K562 (cell line): ENCODE data around the gene SETMAR. TPM values are rescaled to one million over a fixed set of nuclear protein-coding genes. Genes with fewer than 3 reads are reported as not detected.

Source experiments
- ARID4B ChIP-seq: sonication (generic); formaldehyde crosslinking; IDR thresholded peaks from 2 replicates; pipeline ENCODE4 v1.8.0; 2022; ENCODE audit warnings: mild to moderate bottlenecking, missing genetic modification reagents
- E2F6 ChIP-seq, 2 experiments: IDR thresholded peaks; 2 replicates each; pipeline ENCODE4 v1.6.1; 2011; ENCODE audit warnings: borderline replicate concordance in 1 of 2, control low read depth in 1 of 2, low read depth in 1 of 2, low read length in 1 of 2, mild to moderate bottlenecking in 1 of 2, mixed read lengths in 1 of 2, moderate library complexity in 1 of 2; ENCODE audit not compliant: insufficient read depth in 1 of 2, insufficient read length in 1 of 2, poor library complexity in 1 of 2, severe bottlenecking in 1 of 2; ENCODE audit errors: extremely low read depth in 1 of 2
- FOS ChIP-seq: IDR thresholded peaks from 3 replicates; pipeline ENCODE4 v1.6.1; 2011; ENCODE audit not compliant: insufficient read length; ENCODE audit errors: extremely low read depth
- NCOA4 ChIP-seq: fragments of 450-650 bp; IDR thresholded peaks from 2 replicates; pipeline ENCODE4 v1.6.1; 2018; ENCODE audit warnings: mild to moderate bottlenecking; ENCODE audit not compliant: partially characterized antibody
- NR2C2 ChIP-seq, 2 experiments: fragments of 200-800 bp in 1 of 2; sonication (Bioruptor generic) in 1 of 2; sonication (generic) in 1 of 2; formaldehyde crosslinking in 1 of 2; IDR thresholded peaks; 2 replicates each; pipeline versions ENCODE4 v1.6.1 to v1.8.0; 2016 to 2022; ENCODE audit warnings: mild to moderate bottlenecking in 1 of 2, missing compliant biosample characterization in 1 of 2, missing genetic modification characterization in 1 of 2, missing genetic modification reagents in 1 of 2
- SIRT6 ChIP-seq: IDR thresholded peaks from one replicate; pipeline ENCODE4 v1.6.1; 2012; ENCODE audit warnings: low read depth, mild to moderate bottlenecking, control low read depth, inconsistent platforms, low read length, moderate library complexity
- SRSF3 ChIP-seq: fragments of 200-400 bp; formaldehyde crosslinking; IDR thresholded peaks from 2 replicates; pipeline ENCODE4 v1.6.1; 2016; ENCODE audit warnings: mild to moderate bottlenecking, low read length, moderate library complexity; ENCODE audit not compliant: insufficient read depth
- STAT5A ChIP-seq: IDR thresholded peaks from 2 replicates; pipeline ENCODE4 v1.6.1; 2012; ENCODE audit warnings: low read length, inconsistent platforms, borderline replicate concordance
- STAT6 ChIP-seq: sonication (generic); formaldehyde crosslinking; IDR thresholded peaks from 2 replicates; pipeline ENCODE4 v1.8.1; 2023; ENCODE audit warnings: mild to moderate bottlenecking, missing genetic modification reagents
- TCF7 ChIP-seq: sonication (generic); IDR thresholded peaks from 2 replicates; pipeline ENCODE4 v1.6.1; 2016; ENCODE audit warnings: antibody characterized with exemption, borderline replicate concordance
- TRIM24 ChIP-seq, 2 experiments: fragments of 450-650 bp; IDR thresholded peaks; 2 replicates each; pipeline ENCODE4 v1.6.1; 2016
- ZNF282 ChIP-seq: sonication (generic); formaldehyde crosslinking; IDR thresholded peaks from 2 replicates; pipeline ENCODE4 v1.8.1; 2023; ENCODE audit warnings: missing genetic modification reagents
- ZNF766 ChIP-seq: fragments of 200-800 bp; sonication (Bioruptor generic); conservative IDR thresholded peaks from 2 replicates; pipeline ENCODE4 v1.6.1; 2016; ENCODE audit warnings: missing genetic modification characterization, missing compliant biosample characterization
- polyA plus RNA-seq, 8 experiments: library from polyadenylated mRNA; depleted of rRNA in 4 of 8; stranded (reverse) in 5 of 8; unstranded in 3 of 8; fragments of >200 nt; fragmentation: Nextera tagmentation in 2 of 8; fragmentation: Illumina TruSeq in 1 of 8; extraction: Ambion mirVana in 2 of 8; extraction: Trizol in 1 of 8; gene quantifications; 2 replicates each; pipeline versions ENCODE4 v1.2.1 to v1.2.3, GENCODE V29; 2011 to 2014; ENCODE audit warnings: inconsistent platforms in 1 of 8, missing spikeins in 1 of 8
- total RNA-seq, 7 experiments: library from RNA; depleted of rRNA in 6 of 7; stranded (reverse); fragments of >200 nt in 6 of 7; fragmentation: Illumina TruSeq in 2 of 7; extraction: Trizol in 2 of 7; gene quantifications; 2 replicates each; pipeline versions ENCODE4 v1.2.1 to v1.2.3, GENCODE V29; 2011 to 2021; ENCODE audit warnings: low replicate concordance in 1 of 7

The SETMAR gene
- total and polyA plus RNA-seq, 9 of the 15 experiments (the other 6 are each of a cell fraction or from before 2014, with no cell fraction given), result 5.5 to 25.1 (median 18.2) TPM

GRCh38 chr3:4303187-4304123, at the start of gene SETMAR (continued):
- peak; percentile 80; the same call in 1 of the 2 replicates for TF ChIP-seq ARID4B (CRISPR knock-in tag)
- TF ChIP-seq FOS, result no peak
- TF ChIP-seq SIRT6, result no peak
- TF ChIP-seq E2F6 (IDR thresholded peaks at IDR 0.05; ENCODE audit: borderline replicate concordance in 1 of 2, extremely low read depth in 1 of 2, insufficient read depth in 1 of 2, insufficient read length in 1 of 2, low read depth in 1 of 2, low read length in 1 of 2, poor library complexity in 1 of 2, severe bottlenecking in 1 of 2), result peak; percentile 97 to 99
- TF ChIP-seq NR2C2 (CRISPR knock-in tag; IDR thresholded peaks at IDR 0.05), result peak; percentile 75
- peak; percentile 87 for TF ChIP-seq NR2C2 (tag; IDR thresholded peaks at IDR 0.05)
- 0 out of 2 replicates have a peak, but pooled peaks have one; percentile 78 for TF ChIP-seq STAT6 (CRISPR knock-in tag)
- TF ChIP-seq TCF7, result no peak
- TF ChIP-seq NCOA4, result no peak
- peak; percentile 89; the same call in 1 of the 2 replicates for TF ChIP-seq ZNF766
- TF ChIP-seq STAT5A, result no peak
- TF ChIP-seq SRSF3, result no peak
- no peak for TF ChIP-seq ZNF282 (CRISPR knock-in tag)
- TF ChIP-seq TRIM24 (IDR thresholded peaks at IDR 0.05), result no peak
